ENCODE measurements around the gene SERPINB1.

DNA sequence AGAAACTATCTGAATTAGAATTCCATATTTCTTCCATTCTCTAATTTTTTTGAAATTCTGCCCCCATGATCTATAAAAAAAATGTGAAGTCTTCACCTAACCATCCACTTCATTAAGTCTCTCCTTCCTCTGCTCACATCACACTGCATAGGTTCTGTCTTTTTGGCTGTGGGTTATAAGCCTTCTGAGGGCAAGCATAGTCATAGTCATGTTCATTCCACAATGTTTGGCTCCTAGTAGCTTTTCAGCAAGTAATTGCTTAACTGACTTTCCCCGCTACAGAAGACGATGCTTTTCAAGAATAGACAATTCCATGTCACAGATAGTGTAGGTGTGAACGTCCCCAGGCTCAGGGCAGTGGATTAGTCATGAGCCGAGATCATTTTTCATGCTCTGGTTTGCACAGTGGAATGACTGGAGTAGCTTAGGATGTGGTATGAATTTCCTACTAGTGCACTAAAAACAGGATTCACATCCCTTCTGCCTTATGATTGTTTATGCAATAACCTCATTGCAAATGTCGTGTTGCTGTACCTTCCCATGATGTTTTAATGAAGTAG is 47.4 kb downstream of the SERPINB1 start:
- TF ChIP-seq FOXK2 (IDR thresholded peaks at IDR 0.05): no peak
- no peak for TF ChIP-seq SP1 (IDR thresholded peaks at IDR 0.05)
- no peak for TF ChIP-seq FOXM1 (IDR thresholded peaks at IDR 0.05; ENCODE audit: borderline replicate concordance)
- TF ChIP-seq FOXA1 (IDR thresholded peaks at IDR 0.05): no peak
- TF ChIP-seq ZNF384 (IDR thresholded peaks at IDR 0.05): no peak
- no peak for TF ChIP-seq ELF4 (IDR thresholded peaks at IDR 0.05)
- no peak for TF ChIP-seq ARNT (IDR thresholded peaks at IDR 0.05)
- no peak for TF ChIP-seq TARDBP (IDR thresholded peaks at IDR 0.05)
- no peak for TF ChIP-seq BHLHE40 (IDR thresholded peaks at IDR 0.05; ENCODE audit: borderline replicate concordance)
- no peak for TF ChIP-seq NFRKB (IDR thresholded peaks at IDR 0.05)
- TF ChIP-seq SUZ12 (IDR thresholded peaks at IDR 0.05): no peak
- TF ChIP-seq CTBP1 (IDR thresholded peaks at IDR 0.05; ENCODE audit: borderline replicate concordance): no peak
- TF ChIP-seq LEF1 (IDR thresholded peaks at IDR 0.05; ENCODE audit: borderline replicate concordance): no peak
